ENCODE data around the gene C20orf141. TPM values are rescaled to one million over a fixed set of nuclear protein-coding genes. Genes with fewer than 3 reads are reported as not detected.

Gene C20orf141
- total and polyA plus RNA-seq, 4 donors, result not detected

- no peaks in the 10 kb centered on the region for H3K9me3 ChIP-seq (ENCODE audit: control insufficient read depth in 4 of 4, low read length in 3 of 4)
- DNase-seq (ENCODE audit: low spot score), result no peak
- H3K27ac ChIP-seq (ENCODE audit: low read depth in 1 of 2, low read length in 2 of 2), result no peak overlapping the region
- no peaks in the 10 kb centered on the region for H3K4me1 ChIP-seq (ENCODE audit: control insufficient read depth in 4 of 4, insufficient read depth in 4 of 4, low read length in 3 of 4)
- no peak for TF ChIP-seq NR2F2 (IDR thresholded peaks at IDR 0.05)
- TF ChIP-seq FOXA2 (IDR thresholded peaks at IDR 0.05), result no peak
- no peak for TF ChIP-seq REST (IDR thresholded peaks at IDR 0.05)
- no peak for TF ChIP-seq CTCF (IDR thresholded peaks at IDR 0.05; ENCODE audit: low read depth, low read length, missing input control)
- no peak for TF ChIP-seq ZBTB33 (IDR thresholded peaks at IDR 0.05)
- TF ChIP-seq JUND (IDR thresholded peaks at IDR 0.05), result no peak
- no peaks in the 10 kb centered on the region for H3K27me3 ChIP-seq (ENCODE audit: control insufficient read depth in 4 of 4, insufficient read depth in 4 of 4, low read length in 3 of 4)
- H3K36me3 ChIP-seq (ENCODE audit: control insufficient read depth in 4 of 4, insufficient read depth in 3 of 4, low read depth in 1 of 4, low read length in 3 of 4), result no peaks in the 10 kb centered on the region
- H3K4me3 ChIP-seq (ENCODE audit: low read depth in 1 of 3, low read length in 3 of 3), result no peak overlapping the region
- 93% methylated on average over 4 of the region's 4 CpGs for WGBS
- no peak overlapping the region for H3K9ac ChIP-seq (ENCODE audit: low read depth in 1 of 2, low read length in 2 of 2)
Observed at GRCh38 chr20:2849529-2849928, 34.7 kb downstream of the C20orf141 start.

- 94% methylated on average over 10 of the region's 10 CpGs for WGBS
- no peaks in the 10 kb centered on the region for H3K4me1 ChIP-seq (ENCODE audit: control insufficient read depth in 4 of 4, insufficient read depth in 4 of 4, low read length in 3 of 4)
- H3K4me3 ChIP-seq (ENCODE audit: low read depth in 1 of 3, low read length in 3 of 3), result no peak overlapping the region
- no peak overlapping the region for H3K27ac ChIP-seq (ENCODE audit: low read depth in 1 of 2, low read length in 2 of 2)
- H3K36me3 ChIP-seq (ENCODE audit: control insufficient read depth in 4 of 4, insufficient read depth in 3 of 4, low read depth in 1 of 4, low read length in 3 of 4), result no peaks in the 10 kb centered on the region
- DNase-seq (ENCODE audit: low spot score), result no peak
- H3K9ac ChIP-seq (ENCODE audit: low read depth in 1 of 2, low read length in 2 of 2), result no peak overlapping the region
- H3K27me3 ChIP-seq (ENCODE audit: control insufficient read depth in 4 of 4, insufficient read depth in 4 of 4, low read length in 3 of 4), result no peaks in the 10 kb centered on the region
- TF ChIP-seq FOXA1 (IDR thresholded peaks at IDR 0.05) (no peak), CTCF (IDR thresholded peaks at IDR 0.05; ENCODE audit: low read depth, low read length, missing input control) (no peak), ATF3 (IDR thresholded peaks at IDR 0.05) (no peak), EGR1 (IDR thresholded peaks at IDR 0.05; ENCODE audit: low read depth in 2 of 2) (no peak), YY1 (IDR thresholded peaks at IDR 0.05) (no peak), RAD21 (IDR thresholded peaks at IDR 0.05) (no peak), JUND (IDR thresholded peaks at IDR 0.05) (no peak), SP1 (IDR thresholded peaks at IDR 0.05) (no peak), MAX (IDR thresholded peaks at IDR 0.05) (no peak), REST (IDR thresholded peaks at IDR 0.05) (no peak), ZBTB33 (IDR thresholded peaks at IDR 0.05) (no peak), RXRA (IDR thresholded peaks at IDR 0.05) (no peak), NR2F2 (IDR thresholded peaks at IDR 0.05) (no peak)
- no peaks in the 10 kb centered on the region for H3K9me3 ChIP-seq (ENCODE audit: control insufficient read depth in 4 of 4, low read length in 3 of 4)
Observed at GRCh38 chr20:2851086-2851485, 36.3 kb downstream of the C20orf141 start.
